A549 (cell line): Measurements from ENCODE around the gene MPP7. TPM values are rescaled to one million over a fixed set of nuclear protein-coding genes. Genes with fewer than 3 reads are reported as not detected.

Experiments
- ATAC-seq, 2 experiments: fragments of 200-7000 bp in 1 of 2; fragments of >200 bp in 1 of 2; cut with Nextera tagmentation in 1 of 2; cut with Tn5 transposase in 1 of 2; 3 replicates each; pipeline versions ENCODE4 v1.8.0 to v1.9.1; 2018 to 2020; ENCODE audit warnings: mild to moderate bottlenecking in 1 of 2, moderate library complexity in 1 of 2
- CTCF ChIA-PET: fragments of 300-600 bp; sonication (Branson Sonifier 250); formaldehyde crosslinking; extraction: SDS; loops from one replicate; lab custom pipeline; 2021; ENCODE audit warnings: antibody characterized with exemption, inconsistent platforms; lab: Yijun Ruan, JAX
- POLR2A ChIA-PET: fragments of 350-600 bp; formaldehyde crosslinking; extraction: SDS; loops from one replicate; lab custom pipeline; 2021; ENCODE audit warnings: antibody characterized with exemption, inconsistent platforms; lab: Yijun Ruan, JAX
- DNase-seq, 2 experiments: peaks; one replicate each; pipeline versions ENCODE4 v3.0.0 to v3.0.0-alpha.2; 2011 to 2016; ENCODE audit warnings: low read depth in 1 of 2, low spot score in 1 of 2
- FAIRE-seq: peaks from 2 replicates; lab custom pipeline; 2011; peaks lifted over from hg19 to GRCh38; lab: Jason Lieb, UNC
- H3K27ac ChIP-seq, 2 experiments: fragments of >200 bp; sonication (Bioruptor Twin); formaldehyde crosslinking; 3 replicates each; pipeline ENCODE4 v1.5.1; 2016 to 2017
- H3K4me1 ChIP-seq: fragments of >200 bp; sonication (Bioruptor Twin); formaldehyde crosslinking; 3 replicates; pipeline ENCODE4 v1.6.1; 2016
- H3K4me2 ChIP-seq: fragments of >200 bp; sonication (Bioruptor Twin); formaldehyde crosslinking; 3 replicates; pipeline ENCODE4 v1.6.1; 2016
- H3K4me3 ChIP-seq: fragments of >200 bp; sonication (Bioruptor Twin); formaldehyde crosslinking; 3 replicates; pipeline ENCODE4 v1.5.1; 2016
- H3K9me3 ChIP-seq: fragments of >200 bp; sonication (Bioruptor Twin); formaldehyde crosslinking; 3 replicates; pipeline ENCODE4 v1.6.1; 2016
- BHLHE40 ChIP-seq: IDR thresholded peaks from 2 replicates; pipeline ENCODE4 v1.6.1; 2012; ENCODE audit warnings: low read depth, low read length, inconsistent platforms
- CHD4 ChIP-seq: fragments of 200-600 bp; sonication (generic); IDR thresholded peaks from 2 replicates; pipeline ENCODE4 v1.6.1; 2016; ENCODE audit warnings: antibody characterized with exemption, mild to moderate bottlenecking, borderline replicate concordance
- E2F6 ChIP-seq: IDR thresholded peaks from 2 replicates; pipeline ENCODE4 v1.6.1; 2012; ENCODE audit warnings: low read depth, borderline replicate concordance
- EHMT2 ChIP-seq: fragments of 200-600 bp; sonication (generic); IDR thresholded peaks from 2 replicates; pipeline ENCODE4 v1.6.1; 2016; ENCODE audit warnings: antibody characterized with exemption, low read depth, mild to moderate bottlenecking, moderate library complexity
- ELK1 ChIP-seq: fragments of 150-350 bp; IDR thresholded peaks from 2 replicates; pipeline ENCODE4 v1.6.1; 2014; ENCODE audit warnings: low read depth, mild to moderate bottlenecking, low read length
- EP300 ChIP-seq, 2 experiments: fragments of >200 bp; sonication (Bioruptor Twin); formaldehyde crosslinking; IDR thresholded peaks; 2 replicates in 1 of 2; 3 replicates in 1 of 2; pipeline ENCODE4 v1.6.1; 2016 to 2017
- FOSL2 ChIP-seq, 2 experiments: fragments of 450-650 bp in 1 of 2; fragments of >200 bp in 1 of 2; sonication (Bioruptor Twin) in 1 of 2; formaldehyde crosslinking; IDR thresholded peaks; 2 replicates each; pipeline versions ENCODE4 v1.5.0 to v1.6.1; 2016 to 2020; ENCODE audit warnings: mild to moderate bottlenecking in 1 of 2, moderate library complexity in 1 of 2
- FOXS1 ChIP-seq: fragments of 250-450 bp; sonication (Bioruptor Pico); IDR thresholded peaks from 2 replicates; pipeline ENCODE4 v1.5.0; 2020; ENCODE audit warnings: mild to moderate bottlenecking, moderate library complexity
- HEYL ChIP-seq: fragments of 250-450 bp; sonication (Bioruptor Pico); IDR thresholded peaks from 2 replicates; pipeline ENCODE4 v1.8.0; 2021; ENCODE audit warnings: mild to moderate bottlenecking, moderate library complexity
- HMGXB4 ChIP-seq: fragments of 250-450 bp; sonication (Bioruptor Pico); IDR thresholded peaks from 2 replicates; pipeline ENCODE4 v1.5.0; 2021; ENCODE audit warnings: mild to moderate bottlenecking, moderate library complexity, borderline replicate concordance
- HOXA7 ChIP-seq: fragments of 250-450 bp; sonication (Bioruptor Pico); IDR thresholded peaks from 2 replicates; pipeline ENCODE4 v1.5.0; 2020; ENCODE audit warnings: mild to moderate bottlenecking, moderate library complexity
- KDM1A ChIP-seq: fragments of 200-600 bp; sonication (generic); IDR thresholded peaks from 2 replicates; pipeline ENCODE4 v1.6.1; 2016; ENCODE audit warnings: low read depth, mild to moderate bottlenecking
- MAX ChIP-seq: IDR thresholded peaks from 2 replicates; pipeline ENCODE4 v1.6.1; 2012
- MYC ChIP-seq: IDR thresholded peaks from 2 replicates; pipeline ENCODE4 v1.6.1; 2012; ENCODE audit warnings: mild to moderate bottlenecking, inconsistent platforms, low read length, improper control_type of control experiment, borderline replicate concordance
- NPAS2 ChIP-seq: fragments of 250-450 bp; sonication (Bioruptor Pico); IDR thresholded peaks from 2 replicates; pipeline ENCODE4 v1.8.0; 2022; ENCODE audit warnings: mild to moderate bottlenecking, moderate library complexity, borderline replicate concordance
- RAD21 ChIP-seq, 2 experiments: fragments of >200 bp in 1 of 2; sonication (Bioruptor Twin) in 1 of 2; formaldehyde crosslinking in 1 of 2; IDR thresholded peaks in 1 of 2; conservative IDR thresholded peaks in 1 of 2; 2 replicates in 1 of 2; 3 replicates in 1 of 2; pipeline ENCODE4 v1.6.1; 2012 to 2018; ENCODE audit warnings: inconsistent platforms in 1 of 2
- RARB ChIP-seq: fragments of 250-450 bp; sonication (Bioruptor Pico); IDR thresholded peaks from 2 replicates; pipeline ENCODE4 v1.8.0; 2021; ENCODE audit warnings: mild to moderate bottlenecking, moderate library complexity
- TFCP2L1 ChIP-seq: fragments of 250-450 bp; sonication (Bioruptor Pico); IDR thresholded peaks from 2 replicates; pipeline ENCODE4 v1.5.0; 2021; ENCODE audit warnings: mild to moderate bottlenecking
- TP53 ChIP-seq: fragments of 250-450 bp; sonication (Bioruptor Pico); IDR thresholded peaks from 2 replicates; pipeline ENCODE4 v1.5.0; 2021; ENCODE audit warnings: mild to moderate bottlenecking, moderate library complexity
- WGBS: methylation state at CpG from one replicate; pipeline ENCODE4 v1.1.6; 2017; ENCODE audit errors: missing lambda C conversion rate; 5-methylcytosine and 5-hydroxymethylcytosine counted together
- polyA plus RNA-seq, 4 experiments: library from polyadenylated mRNA; depleted of rRNA in 3 of 4; stranded (reverse); fragments of >200 nt; fragmentation: RNase III in 1 of 4; extraction: RNeasy Plus Mini Kit Qiagen cat#74134 plus additional on column Dnase treatment in 1 of 4; gene quantifications; 2 replicates in 3 of 4; 3 replicates in 1 of 4; pipeline ENCODE4 v1.2.3, GENCODE V29; 2011 to 2017

MPP7 gene
- polyA plus RNA-seq, 2 of the 4 experiments (the other 2 are of a cell fraction), result 0.06 to 0.23 TPM

- TF ChIP-seq RARB (CRISPR knock-in tag) (no peak), KDM1A (no peak), TFCP2L1 (CRISPR knock-in tag) (no peak), EHMT2 (no peak)
- TF ChIP-seq, all 56 proteins: peak for 0
Observed at GRCh38 chr10:28266449-28267224, 36.2 kb downstream of the MPP7 start (continued).

- WGBS, result 37% methylated on average over 10 of the region's 10 CpGs
- no peaks in the 10 kb centered on the region for H3K4me1 ChIP-seq
- CTCF ChIA-PET, result interaction anchor here (0.7 to 2.7 kb wide), 4 partner anchors 9 to 118 kb away, joined by 3 to 9 read pairs (median 4); no protein-coding TSS in a partner anchor
- DNase-seq (no peak), FAIRE-seq (no peak), ATAC-seq (no peak)
- no peak overlapping the region for H3K27ac ChIP-seq
- no peaks in the 10 kb centered on the region for H3K9me3 ChIP-seq
- no peak overlapping the region for H3K4me2 ChIP-seq
- TF ChIP-seq HEYL (CRISPR knock-in tag) (no peak), FOXS1 (CRISPR knock-in tag) (no peak), FOSL2 (IDR thresholded peaks at IDR 0.05) (no peak), FOSL2 (CRISPR knock-in tag; IDR thresholded peaks at IDR 0.05) (no peak), NPAS2 (no peak), MYC (no peak), HOXA7 (CRISPR knock-in tag) (no peak), RAD21 (conservative IDR thresholded peaks at IDR 0.05 in 1 of 2, IDR thresholded peaks at IDR 0.05 in 1 of 2) (no peak)
- no peak overlapping the region for H3K4me3 ChIP-seq
- POLR2A ChIA-PET, result no interaction called here
Observed at GRCh38 chr10:28263136-28263857, 39.6 kb downstream of the MPP7 start.

GRCh38 chr10:28256776-28257175 lies 46.1 kb downstream of the MPP7 start:
- no peak for FAIRE-seq
- ATAC-seq, result no peak
- CTCF ChIA-PET, result interaction anchor here (1.7 kb wide), 1 partner anchor 137 kb away, joined by 5 read pairs; no protein-coding TSS in a partner anchor
- Histone ChIP-seq H3K4me3 (no peak overlapping the region), H3K27ac (no peak overlapping the region), H3K9me3 (no peaks in the 10 kb centered on the region), H3K4me1 (no peaks in the 10 kb centered on the region), H3K4me2 (no peak overlapping the region)
- WGBS, result 48% methylated on average over 2 of the region's 2 CpGs
- POLR2A ChIA-PET, result no interaction called here
- TF ChIP-seq EP300 (IDR thresholded peaks at IDR 0.05) (no peak), ELK1 (no peak), KDM1A (no peak), EHMT2 (no peak), RARB (CRISPR knock-in tag) (no peak), CHD4 (no peak), MAX (no peak), NPAS2 (no peak), TP53 (CRISPR knock-in tag) (no peak), E2F6 (no peak), BHLHE40 (no peak), HMGXB4 (no peak)
- TF ChIP-seq, all 56 proteins: peak for 0
- DNase-seq, result no peak
